Upper lobe of right lung (tissue), 1 donor: ENCODE data around the gene DPP6. TPM values are rescaled to one million over a fixed set of nuclear protein-coding genes. Genes with fewer than 3 reads are reported as not detected.

Experiments
- ATAC-seq: fragments of 200-7000 bp; cut with Tn5 transposase; one replicate; pipeline ENCODE4 v1.9.1; 2020; ENCODE audit warnings: mild to moderate bottlenecking, moderate library complexity
- DNase-seq: peaks from one replicate; pipeline ENCODE4 v3.0.0-alpha.2; 2020
- H3K27ac ChIP-seq: fragments of 200-600 bp; one replicate; pipeline ENCODE4 v1.8.0; 2022
- H3K27me3 ChIP-seq: fragments of 200-600 bp; one replicate; pipeline ENCODE4 v1.8.0; 2022; ENCODE audit warnings: mild to moderate bottlenecking
- H3K36me3 ChIP-seq: fragments of 200-600 bp; one replicate; pipeline ENCODE4 v1.8.0; 2022
- H3K4me1 ChIP-seq: fragments of 200-600 bp; one replicate; pipeline ENCODE4 v1.8.0; 2022
- H3K4me3 ChIP-seq: fragments of 200-600 bp; one replicate; pipeline ENCODE4 v1.8.0; 2022; ENCODE audit warnings: mild to moderate bottlenecking
- H3K9me3 ChIP-seq: fragments of 200-600 bp; one replicate; pipeline ENCODE4 v1.8.0; 2022
- CTCF ChIP-seq: fragments of 200-600 bp; IDR thresholded peaks from one replicate; pipeline ENCODE4 v1.8.0; 2022; ENCODE audit warnings: antibody characterized with exemption
- intact Hi-C: fragments of 100-400 bp; cut with DNase I; formaldehyde crosslinking; loops from one replicate; pipeline ENCODE4 v1.11.0; 2022
- total RNA-seq: library from RNA; stranded (reverse); fragmentation: NEBNext Ultra II Directional; extraction: Animal tissue kit (Norgen Biotek cat#: 25700); gene quantifications from one replicate; pipeline ENCODE4 v1.2.1, GENCODE V29; 2021
- donor health status: DM: no; HTN: yes; CAD: no; lungs with severe emphysema.

DPP6 gene
- total RNA-seq, 1 donor from 2014 or later = 1.6 TPM

- intact Hi-C loops = no loop called here
These were observed 707.8 kb downstream of the DPP6 start for GRCh38 chr7:154759989-154760388.

GRCh38 chr7:154765118-154765517 is 712.9 kb downstream of the DPP6 start:
- Histone ChIP-seq H3K4me3 (no peak overlapping the region), H3K4me1 (no peaks in the 10 kb centered on the region), H3K9me3 (no peaks in the 10 kb centered on the region), H3K36me3 (no peaks in the 10 kb centered on the region), H3K27me3 (no peaks in the 10 kb centered on the region), H3K27ac (no peak overlapping the region)
- intact Hi-C loops = no loop called here
- DNase-seq (no peak), ATAC-seq (no peak)
- TF ChIP-seq CTCF = no peak

More at GRCh38 chr7:154759989-154760388, 707.8 kb downstream of the DPP6 start:
- no peak overlapping the region for H3K4me3 ChIP-seq
- DNase-seq (no peak), ATAC-seq (no peak)
- TF ChIP-seq CTCF = no peak
- H3K36me3 ChIP-seq = no peaks in the 10 kb centered on the region
- H3K4me1 ChIP-seq = no peaks in the 10 kb centered on the region
- no peaks in the 10 kb centered on the region for H3K9me3 ChIP-seq
- no peak overlapping the region for H3K27ac ChIP-seq
- H3K27me3 ChIP-seq = no peaks in the 10 kb centered on the region

GRCh38 chr7:154767142-154767541 is 714.9 kb downstream of the DPP6 start:
- Histone ChIP-seq H3K4me3 (no peak overlapping the region), H3K4me1 (no peaks in the 10 kb centered on the region), H3K27me3 (no peaks in the 10 kb centered on the region), H3K27ac (no peak overlapping the region), H3K36me3 (no peaks in the 10 kb centered on the region), H3K9me3 (no peaks in the 10 kb centered on the region)
- no peak for TF ChIP-seq CTCF
- DNase-seq = no peak
- intact Hi-C loops = no loop called here
- ATAC-seq = no peak

- no peak for DNase-seq
- intact Hi-C loops = no loop called here
- ATAC-seq = no peak
- no peak for TF ChIP-seq CTCF
- H3K27ac ChIP-seq = no peak overlapping the region
- H3K36me3 ChIP-seq = no peaks in the 10 kb centered on the region
- no peaks in the 10 kb centered on the region for H3K4me1 ChIP-seq
- H3K4me3 ChIP-seq = no peak overlapping the region
- no peaks in the 10 kb centered on the region for H3K27me3 ChIP-seq
- no peaks in the 10 kb centered on the region for H3K9me3 ChIP-seq
These were observed 715.7 kb downstream of the DPP6 start for GRCh38 chr7:154767821-154768415.

GRCh38 chr7:154769001-154769400 is 716.8 kb downstream of the DPP6 start:
- intact Hi-C loops = no loop called here
- Histone ChIP-seq H3K9me3 (no peaks in the 10 kb centered on the region), H3K27me3 (no peaks in the 10 kb centered on the region), H3K36me3 (no peaks in the 10 kb centered on the region), H3K4me1 (no peaks in the 10 kb centered on the region), H3K4me3 (no peak overlapping the region), H3K27ac (no peak overlapping the region)
- TF ChIP-seq CTCF = no peak
- DNase-seq (no peak), ATAC-seq (no peak)

- Histone ChIP-seq H3K4me3 (no peak overlapping the region), H3K9me3 (no peaks in the 10 kb centered on the region), H3K36me3 (no peaks in the 10 kb centered on the region), H3K4me1 (no peaks in the 10 kb centered on the region), H3K27ac (no peak overlapping the region), H3K27me3 (no peaks in the 10 kb centered on the region)
- DNase-seq (no peak), ATAC-seq (no peak)
- TF ChIP-seq CTCF = no peak
- intact Hi-C loops = no loop called here
These were observed 717.3 kb downstream of the DPP6 start for GRCh38 chr7:154769527-154769926.
